Islet of Langerhans (tissue), 1 donor: ENCODE data around the gene SDK1.
A peak's percentile ranks its signal among the peaks of the same experiment; 100 is the strongest.

Experiments used
- FAIRE-seq: peaks from one replicate; lab custom pipeline; 2011; peaks lifted over from hg19 to GRCh38; lab: Jason Lieb, UNC

The SDK1 gene

DNA sequence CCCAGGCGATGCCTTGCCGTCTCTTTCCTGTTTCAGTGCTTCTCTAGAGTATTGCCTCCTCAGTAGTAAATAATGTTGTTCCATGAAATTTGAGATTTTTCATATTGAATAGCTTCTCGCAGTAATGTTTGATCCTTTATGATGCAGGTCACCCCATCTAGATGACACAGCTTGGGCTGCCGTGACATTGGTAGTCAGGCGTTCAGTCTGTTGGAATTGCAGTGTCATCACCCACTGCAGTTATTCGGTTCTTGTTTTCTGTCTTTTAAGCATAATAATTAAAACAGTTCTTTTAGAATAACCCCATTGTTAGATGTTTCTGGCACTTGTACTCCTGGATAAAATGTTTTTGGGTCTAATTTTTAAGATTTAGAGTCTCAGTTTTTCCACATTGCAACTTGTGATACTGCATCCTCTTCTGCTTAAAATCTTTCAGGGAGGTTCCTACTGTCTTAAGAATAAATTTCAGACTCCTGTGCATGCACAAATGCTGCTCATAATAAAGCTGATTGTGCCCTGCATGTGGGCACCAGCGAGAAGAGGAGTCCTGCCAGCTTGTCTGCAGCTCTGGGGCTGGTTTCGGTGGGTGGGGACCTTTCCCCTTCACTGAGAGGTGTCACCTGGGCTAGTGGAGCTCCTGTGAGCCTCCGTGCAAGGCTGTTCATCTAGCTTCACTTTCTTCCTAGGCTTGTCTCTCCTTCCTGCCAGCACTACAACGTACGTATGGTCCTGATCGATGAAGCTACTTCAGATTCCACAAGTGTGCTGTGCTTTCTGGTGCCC, 44.8 kb downstream of the SDK1 start:
- FAIRE-seq: no peak

DNA sequence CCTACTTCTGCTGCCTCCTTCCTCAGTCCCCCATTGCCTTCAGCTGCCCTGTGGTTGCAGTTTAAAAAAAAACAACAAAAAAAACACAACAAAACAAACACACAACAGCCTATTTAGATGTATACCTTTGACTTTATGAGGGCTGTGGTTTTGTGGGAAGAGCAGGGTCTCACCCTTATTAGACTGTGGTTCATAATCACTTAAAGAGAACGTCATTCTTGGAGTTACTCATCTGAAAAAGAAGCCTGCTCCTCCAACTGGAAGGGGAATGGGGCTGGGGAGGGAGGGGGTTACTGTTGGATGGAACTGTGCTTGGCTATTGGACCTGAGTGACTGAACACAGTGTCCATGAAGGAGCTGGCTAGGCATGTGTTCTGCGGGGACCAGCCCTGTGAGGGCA, 48.1 kb downstream of the SDK1 start:
- no peak for FAIRE-seq

DNA sequence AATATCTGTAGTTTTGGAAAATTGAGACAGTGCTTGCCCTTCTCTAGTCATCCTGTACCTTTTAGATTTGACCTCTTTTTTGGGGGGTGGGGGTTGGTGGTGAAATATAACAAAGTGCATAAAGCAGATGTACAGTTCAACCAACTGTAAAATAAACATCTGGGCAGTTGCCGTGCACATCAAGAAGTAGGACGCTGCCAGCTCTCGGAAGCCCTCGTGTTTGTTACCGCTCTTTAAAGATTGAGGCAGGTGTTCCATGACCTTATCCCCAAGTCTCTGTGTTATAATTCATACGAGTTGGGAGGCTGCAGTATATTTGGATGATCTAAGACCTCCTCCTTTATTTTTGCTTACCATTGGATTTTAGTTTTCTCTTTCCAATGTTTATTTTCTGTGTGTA, 55.1 kb downstream of the SDK1 start:
- peak; percentile 56 for FAIRE-seq

DNA sequence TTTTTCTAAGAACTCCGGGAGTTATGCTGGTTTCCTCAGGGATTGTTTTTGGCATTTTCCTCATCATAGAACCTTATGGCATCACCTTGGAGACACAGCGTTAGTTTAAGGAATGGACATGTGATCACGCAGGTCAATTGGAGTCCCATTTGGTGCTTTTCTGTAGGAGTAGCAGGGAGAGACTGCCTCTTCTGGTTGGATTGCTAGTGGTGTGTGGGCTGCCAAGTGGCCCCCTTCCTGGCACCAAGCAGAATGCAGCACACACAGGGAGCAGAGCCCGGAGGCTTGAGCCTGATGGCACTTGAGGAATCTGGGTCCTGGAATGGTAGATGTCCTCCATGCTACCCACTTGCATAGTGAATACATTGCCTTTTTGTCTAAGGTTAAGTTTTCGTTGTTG, 57.9 kb downstream of the SDK1 start:
- no peak for FAIRE-seq

DNA sequence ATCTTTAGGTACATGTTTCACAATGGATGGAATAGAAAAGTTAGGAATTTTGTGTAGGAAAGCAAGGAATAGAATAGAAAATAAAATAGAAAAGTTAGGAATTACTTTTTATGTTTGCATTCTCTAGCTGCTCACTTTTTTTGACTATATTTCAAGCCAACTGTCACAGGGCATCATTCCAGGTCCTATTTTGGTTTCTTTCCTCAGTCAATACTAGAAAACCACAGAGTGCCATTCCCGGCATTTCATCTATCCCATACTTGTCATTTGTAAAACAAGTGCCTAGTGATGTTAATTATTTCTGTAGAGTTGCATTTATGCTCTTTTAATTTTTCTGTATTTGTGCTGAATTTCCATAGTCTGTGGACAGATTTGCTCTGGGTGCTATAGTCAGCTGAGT, 66.2 kb downstream of the SDK1 start:
- no peak for FAIRE-seq

DNA sequence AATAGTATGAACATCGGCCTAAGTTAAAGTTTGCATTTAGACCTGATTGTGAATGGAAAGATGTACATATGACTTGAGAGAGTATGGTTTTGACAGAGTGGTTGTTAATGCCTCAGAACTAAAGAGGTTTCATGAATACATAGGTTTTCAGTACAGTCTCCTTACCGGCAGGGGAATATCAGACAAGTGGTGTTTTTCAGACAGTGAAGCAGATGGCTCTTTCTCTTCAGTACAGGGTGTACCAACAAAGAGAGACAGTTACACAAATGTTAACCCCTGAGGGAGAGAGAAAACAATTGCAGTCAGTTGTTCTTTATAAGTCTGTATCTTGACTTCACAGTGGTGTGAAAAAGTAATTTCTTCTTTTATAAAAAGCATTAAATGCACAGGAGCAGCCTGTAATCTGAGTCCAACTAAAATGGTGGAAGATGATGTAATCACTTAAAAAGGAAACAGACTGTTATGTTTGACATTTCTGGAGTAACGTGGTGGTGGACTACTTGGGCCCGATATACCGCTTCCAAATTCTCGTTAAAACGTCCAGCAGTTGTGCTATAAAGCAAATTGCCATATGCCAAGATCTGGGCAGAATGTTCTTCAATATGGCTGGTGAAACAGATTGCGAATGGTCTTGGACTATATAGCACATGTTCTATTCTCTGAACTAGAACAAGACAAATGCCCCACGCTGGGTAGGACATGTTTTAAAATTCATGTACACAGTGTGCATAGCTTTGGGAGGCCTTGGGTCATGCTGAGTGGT, 69.2 kb downstream of the SDK1 start:
- FAIRE-seq: peak; percentile 66

DNA sequence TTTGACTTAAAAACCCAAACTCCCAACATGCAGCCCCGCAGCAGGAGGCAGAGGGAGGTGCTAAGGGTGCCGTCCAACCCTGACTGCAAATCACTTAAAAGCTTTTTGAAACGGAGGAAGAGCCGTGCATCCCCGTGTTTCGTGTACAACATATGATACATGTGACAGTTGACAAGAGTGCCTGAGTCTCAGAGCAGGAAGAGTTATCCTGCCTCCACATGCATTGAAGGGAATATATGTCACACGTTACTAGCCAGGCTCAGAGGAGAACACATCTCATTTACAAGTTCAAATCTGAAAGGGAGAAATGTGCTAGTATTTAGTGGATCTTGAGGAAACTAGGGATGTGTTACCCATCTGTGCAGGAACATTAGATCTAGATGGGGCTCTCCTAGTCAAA, 69.9 kb downstream of the SDK1 start:
- no peak for FAIRE-seq

DNA sequence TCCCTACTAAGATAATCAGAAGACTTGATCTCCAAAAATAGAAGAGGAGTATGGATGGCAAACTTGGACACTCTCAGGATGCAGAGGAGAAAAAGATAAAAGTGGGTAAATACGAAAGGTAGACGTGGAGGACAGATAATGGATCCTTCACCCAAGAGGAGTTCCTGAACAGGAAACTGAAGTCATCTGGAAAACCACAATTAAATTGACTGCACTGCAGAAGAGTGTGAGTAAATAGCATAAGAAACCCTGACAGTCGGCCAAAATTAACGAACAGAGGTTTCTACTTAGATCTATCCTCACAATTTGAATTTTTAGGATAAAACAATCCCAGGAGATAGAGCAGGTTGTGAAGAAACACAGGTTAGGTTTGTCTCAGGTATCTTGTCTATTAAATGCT, 70.5 kb downstream of the SDK1 start:
- FAIRE-seq: peak; percentile 96

DNA sequence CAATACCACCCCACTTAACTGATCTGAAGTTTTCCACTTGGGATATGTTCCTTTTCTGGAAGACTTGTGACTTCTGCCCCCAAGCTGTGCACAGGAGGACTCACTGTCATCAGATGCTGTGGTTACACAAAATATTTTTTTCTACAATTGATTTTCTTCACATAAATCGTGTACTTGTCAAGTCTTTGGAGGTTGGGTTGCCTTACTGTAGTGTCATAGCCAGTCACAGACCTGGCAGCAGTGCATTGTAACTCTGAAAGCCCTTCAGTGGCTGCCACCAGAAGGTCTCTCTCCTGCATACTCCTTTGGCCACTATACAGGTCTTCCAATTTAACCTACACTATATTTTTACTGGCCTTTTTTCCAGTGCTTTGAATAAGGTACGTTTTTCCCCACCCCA, 73.2 kb downstream of the SDK1 start:
- FAIRE-seq: no peak

DNA sequence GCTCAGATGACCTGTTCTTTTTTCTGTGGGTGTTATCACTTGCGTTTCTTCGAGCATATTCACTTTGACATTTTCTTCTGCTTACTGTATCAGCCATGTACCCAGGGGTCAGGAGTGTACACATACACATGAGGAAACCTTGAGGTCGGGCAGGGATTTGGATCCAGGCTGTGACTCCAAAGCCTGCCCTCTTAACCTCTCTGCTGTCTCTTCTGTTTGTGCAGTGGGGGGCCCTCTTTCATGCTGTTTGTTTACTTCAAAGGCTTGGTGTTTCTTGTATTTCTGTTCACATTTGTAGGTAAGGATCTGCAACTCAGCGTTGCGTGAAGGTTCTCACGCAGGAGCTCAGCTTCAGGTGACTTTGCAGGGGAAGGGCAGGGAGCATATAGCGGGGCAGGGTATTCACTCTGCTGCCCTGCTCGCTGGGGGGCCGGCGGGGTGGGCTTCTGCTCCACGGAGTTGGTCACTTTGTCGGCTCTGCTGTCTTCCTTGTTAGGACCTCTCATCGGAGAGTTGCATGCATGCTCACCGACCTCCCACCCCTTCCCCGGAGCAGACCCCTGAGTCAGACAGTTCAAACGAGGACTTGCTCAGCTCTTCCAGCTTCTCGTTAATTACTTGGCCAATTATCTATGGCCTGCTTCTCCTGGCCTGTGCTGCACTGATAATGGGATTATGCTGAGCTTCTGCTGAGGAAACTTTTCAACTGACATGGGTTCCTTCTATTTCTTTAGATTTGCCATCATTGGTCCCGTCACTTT, 77.5 kb downstream of the SDK1 start:
- no peak for FAIRE-seq

DNA sequence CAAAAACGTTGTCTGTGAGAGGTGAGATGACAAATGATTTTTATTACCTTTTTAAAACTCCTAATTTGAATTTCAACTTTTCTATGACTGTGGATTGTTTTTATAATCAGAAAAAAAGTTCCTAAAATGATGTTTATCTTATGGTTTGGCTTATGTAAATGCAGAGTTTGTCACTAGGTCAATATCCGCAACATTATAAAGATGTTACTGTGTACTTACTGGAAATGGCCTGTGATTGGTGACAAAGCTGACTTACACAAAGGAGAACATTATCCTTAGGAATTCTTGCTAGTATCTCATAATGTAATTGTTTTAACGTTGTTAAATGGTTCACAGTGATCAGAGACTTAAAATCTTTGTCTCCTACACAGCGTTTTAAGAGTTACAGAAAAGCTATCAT, 79.0 kb downstream of the SDK1 start:
- FAIRE-seq: no peak

DNA sequence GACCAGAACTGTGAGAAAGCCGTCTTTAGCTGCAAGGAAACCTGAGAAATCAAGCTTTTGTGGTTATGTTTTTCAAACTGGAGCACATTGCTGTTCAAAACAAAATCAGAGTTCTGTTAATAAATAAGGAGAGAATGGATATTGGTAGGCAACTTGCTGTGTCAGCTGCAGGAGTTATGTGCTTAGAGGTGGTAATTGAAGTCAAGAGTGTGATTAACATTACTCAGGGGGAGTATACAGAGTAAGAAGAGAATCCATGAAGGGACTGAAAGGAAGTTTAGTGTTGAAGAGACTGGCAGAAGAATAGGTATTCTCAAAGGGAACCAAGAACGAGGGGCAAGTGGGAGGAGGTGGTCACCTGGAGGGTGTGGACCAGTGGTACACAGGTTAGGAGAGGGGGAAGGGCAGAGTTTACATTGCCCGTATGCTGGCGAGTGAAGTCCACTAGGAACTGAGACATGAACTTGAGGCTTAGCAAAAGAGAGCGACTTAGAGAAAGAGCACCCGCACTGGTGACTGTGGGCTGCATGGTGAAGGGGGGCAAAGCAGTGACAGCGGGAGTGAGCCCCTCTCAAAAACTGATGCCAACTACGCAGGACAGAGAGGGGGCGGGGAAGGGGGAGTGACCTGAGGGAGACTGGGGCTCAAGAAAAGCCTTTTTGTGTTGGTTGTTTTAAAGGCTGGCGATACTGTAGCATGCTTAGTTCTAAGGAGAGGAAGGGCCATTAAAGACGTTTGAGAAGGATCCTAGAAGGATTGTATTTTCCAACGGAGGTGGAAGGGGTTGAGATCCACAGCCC, 80.0 kb downstream of the SDK1 start:
- FAIRE-seq: no peak

DNA sequence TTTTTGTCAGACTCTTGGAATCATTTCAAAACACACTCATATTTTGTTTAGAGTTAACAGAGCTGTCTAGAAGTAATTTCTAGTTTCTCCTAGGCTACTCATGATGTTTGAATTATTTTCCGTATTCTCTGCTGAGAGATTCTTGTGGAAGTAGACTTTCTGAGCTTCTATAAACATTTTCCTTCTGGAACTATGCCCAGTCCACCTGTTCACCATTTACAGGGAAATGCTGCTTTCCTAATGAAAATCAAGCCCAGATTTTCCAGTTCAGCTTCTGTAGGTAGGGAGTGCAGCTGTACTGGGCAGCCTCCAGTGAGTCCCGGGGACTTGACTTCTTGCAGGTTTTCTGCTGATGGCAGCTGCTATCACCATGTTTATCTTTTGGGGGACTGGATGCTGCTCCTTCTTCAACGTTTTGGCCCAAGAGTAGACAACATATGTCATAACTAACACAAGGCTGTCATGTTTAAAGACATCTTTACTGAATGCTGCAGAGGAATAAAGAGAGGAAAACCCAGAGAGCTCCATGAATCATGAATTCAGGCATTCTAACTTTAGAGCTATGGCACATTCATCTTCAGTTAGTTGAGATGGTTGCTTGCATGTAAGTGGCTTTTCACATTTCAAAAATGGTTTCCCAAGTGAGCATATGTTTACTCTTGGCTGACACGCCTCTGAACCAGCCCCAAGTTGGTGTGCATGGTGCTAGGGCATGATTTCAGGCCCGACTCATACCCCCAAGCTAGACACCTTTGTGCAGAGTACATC, 85.6 kb downstream of the SDK1 start:
- FAIRE-seq: no peak

DNA sequence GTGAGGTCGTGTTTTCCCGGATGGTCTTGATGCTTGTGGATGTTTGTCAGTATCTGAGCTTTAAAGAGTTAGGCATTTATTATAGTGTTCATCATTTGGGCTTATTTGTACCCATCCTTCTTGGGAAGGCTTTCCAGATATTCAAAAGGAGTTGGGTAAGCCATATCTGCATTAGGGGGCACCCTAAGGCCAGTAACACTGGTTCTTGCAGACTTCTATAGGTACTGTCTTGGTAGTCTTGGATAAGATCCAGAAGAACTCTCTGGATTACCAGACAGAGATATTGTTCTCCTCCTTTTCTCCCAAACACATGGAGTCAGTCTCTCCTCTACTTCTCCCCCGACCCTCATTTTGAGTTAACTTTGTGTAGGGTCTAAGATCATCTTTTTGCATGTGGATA, 92.8 kb downstream of the SDK1 start:
- FAIRE-seq: no peak

DNA sequence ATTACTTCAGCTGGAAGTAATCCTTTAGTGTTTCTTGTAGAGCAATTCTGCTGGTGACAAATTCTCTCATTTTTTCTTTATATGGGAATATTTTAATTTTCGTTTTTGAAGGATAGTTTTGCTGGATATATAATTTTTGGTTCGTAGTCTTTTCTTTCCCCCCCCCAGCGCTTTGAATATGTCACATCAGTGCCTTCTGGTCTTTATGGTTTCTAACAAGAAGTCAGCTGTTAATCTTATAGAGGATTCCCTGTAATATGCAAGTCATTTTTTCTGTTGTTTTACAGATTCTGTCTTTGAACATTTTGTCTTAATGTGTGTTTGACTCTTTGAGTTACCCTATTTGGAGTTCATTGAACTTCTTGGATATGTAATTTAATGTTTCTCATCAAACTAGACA, 96.3 kb downstream of the SDK1 start:
- peak; percentile 13 for FAIRE-seq

DNA sequence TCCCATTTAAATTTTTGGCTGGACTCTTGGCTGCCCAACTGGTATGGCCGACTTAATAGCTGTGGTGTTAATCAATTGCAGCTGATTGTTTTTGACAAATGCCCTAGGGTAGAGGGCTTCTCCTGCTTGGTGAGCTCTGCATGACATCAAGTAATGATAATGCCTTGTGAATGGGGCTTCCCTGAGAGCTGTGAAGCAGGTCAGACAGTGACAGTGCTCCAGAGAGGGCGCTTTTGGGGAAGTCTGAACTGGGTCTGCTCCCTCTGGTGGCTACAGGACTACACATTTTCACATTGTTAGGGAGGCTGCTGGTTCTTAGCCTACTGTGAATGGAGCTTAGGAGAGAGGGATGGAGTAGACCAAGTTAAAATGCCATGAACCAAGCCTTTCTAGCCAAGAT, 98.8 kb downstream of the SDK1 start:
- FAIRE-seq: no peak

DNA sequence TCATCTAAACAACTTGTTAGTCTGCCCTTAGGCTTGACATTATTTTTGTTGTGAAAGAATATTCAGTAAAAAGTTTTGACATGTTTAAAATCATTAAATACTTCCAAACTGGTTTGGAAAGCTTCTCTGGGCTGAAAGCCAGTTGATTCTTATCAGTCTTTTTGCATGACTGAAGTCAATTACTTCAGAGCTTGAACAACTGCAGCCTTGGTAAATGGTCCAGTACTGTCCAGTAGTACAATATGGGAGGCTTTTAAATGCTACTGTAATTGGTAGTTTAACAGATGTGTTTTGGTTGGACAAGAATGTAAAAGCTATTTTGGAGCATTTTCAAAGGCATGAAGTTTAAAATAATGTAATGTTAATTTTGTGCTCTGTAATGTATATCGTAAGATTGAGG, 103.4 kb downstream of the SDK1 start:
- peak; percentile 97 for FAIRE-seq

DNA sequence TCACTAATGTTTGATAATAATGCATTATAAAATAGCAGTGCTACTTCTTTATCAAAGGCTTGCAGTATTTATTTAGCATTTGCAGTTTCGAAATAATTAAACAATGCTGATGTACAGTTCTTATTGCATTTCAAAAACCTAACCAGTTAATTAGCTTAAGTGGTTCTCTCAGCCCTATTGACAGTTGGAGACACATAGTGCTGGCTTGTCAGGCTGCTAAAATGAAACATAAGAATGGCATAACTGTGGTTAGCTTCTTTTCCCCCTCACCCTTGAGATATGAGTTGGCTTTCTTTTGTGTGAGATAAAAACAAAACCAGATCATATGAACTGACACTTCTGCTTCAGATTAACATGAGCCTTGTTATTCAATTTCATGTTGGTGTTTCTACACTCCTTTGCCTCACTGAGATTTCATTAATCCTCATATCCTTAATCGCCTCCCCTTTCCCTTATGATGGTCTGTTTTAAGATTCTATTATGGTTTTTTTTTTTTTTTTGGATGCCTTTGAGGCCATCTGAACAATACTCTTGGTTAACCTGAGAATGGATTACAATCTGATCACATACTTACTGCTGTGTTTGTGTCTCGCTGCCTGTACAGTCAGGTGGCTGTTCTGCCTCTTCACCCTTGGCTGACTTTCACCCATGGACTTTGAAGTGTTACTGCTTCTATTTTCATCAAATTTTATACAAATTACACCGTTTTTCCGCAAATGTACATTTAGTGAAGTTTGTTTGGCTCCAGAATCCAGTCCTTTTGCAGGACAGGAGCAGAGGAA, 108.0 kb downstream of the SDK1 start:
- no peak for FAIRE-seq

DNA sequence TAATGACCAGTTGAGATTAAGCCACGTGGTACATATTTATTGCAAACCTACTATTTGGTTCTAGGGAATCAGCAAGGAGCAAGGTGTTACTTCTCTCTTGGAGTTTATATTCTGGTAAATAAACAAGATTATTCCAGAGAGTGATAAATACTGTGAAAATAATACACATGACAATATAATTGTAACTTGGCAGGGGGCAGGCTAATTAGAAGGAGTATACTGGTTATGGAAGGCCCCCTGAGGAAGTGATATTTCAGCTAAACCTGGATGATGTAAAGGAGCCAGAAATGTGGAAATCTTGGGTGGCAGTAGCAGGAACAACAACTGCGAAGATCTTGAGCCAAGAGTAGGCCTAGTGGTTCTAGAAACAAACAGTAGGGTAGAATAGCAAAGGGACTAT, 111.8 kb downstream of the SDK1 start:
- FAIRE-seq: no peak

DNA sequence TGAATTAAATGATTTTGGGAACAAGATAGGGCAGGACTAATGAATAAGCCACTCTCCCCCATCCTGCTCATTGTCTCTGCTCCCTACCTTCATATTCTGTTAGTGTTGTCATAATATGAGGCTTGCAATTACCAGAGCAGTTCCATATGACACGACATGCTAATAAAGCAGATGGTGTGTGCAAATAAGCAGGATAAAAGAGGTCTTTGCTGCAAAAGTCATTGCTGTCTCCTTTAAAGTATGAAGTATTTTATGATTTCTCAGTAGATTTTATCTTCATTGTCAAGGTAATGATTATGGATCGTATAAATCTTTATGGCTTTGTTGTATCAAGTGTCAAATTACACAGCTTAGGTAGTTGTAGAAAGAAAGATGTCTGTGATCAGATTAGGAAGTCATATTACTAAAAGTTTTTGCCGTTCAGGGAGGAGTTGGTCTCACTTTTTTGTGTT, 114.8 kb downstream of the SDK1 start:
- FAIRE-seq: peak; percentile 88

DNA sequence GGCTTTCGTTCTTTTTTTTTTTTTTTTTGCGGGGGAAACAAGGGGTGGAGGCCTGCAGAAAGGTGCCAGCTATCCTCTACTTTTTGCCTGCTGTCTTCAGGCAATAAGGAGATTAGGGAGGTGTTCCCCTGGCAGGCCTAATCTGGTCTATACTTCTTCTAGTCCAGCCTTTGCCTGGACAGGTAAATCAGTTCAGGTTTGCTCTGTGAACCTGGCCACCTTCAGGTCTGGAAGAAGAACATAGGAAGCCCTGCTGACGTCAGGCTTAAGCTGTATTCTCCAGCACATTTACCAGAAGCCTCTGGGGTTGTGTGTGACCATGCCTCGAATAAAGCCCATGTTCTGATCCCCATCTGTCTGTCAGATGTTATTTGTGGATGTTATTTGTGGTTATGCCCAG, 115.4 kb downstream of the SDK1 start:
- FAIRE-seq: no peak
